NCI-H2196 (cell line): ENCODE results near the gene ESPN.

ENCODE experiments used
- DNase-seq: peaks from one replicate; lab custom pipeline; 2025; ENCODE audit not compliant: unreplicated experiment; lab: John Stamatoyannopoulos, UW

ESPN gene

DNA sequence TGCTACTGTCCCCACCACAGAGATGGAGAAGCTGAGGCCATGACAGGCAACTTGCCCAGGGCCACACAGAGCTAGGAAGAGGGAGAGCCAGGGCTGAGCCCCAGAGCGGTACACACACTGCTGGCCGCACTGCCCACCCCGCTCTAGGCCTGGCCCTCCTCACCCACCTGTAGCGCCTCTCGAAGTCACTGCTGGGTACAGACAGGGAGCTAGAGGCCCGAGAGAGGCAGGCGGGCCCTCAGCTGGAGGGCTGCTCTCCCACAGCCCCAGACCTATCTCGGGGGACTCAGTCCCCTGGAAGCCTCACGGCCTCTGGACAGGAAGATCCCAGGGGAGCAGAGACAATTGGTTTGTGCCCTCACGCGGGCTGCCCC, 84.2 kb downstream of the ESPN start:
- DNase-seq: no peak

DNA sequence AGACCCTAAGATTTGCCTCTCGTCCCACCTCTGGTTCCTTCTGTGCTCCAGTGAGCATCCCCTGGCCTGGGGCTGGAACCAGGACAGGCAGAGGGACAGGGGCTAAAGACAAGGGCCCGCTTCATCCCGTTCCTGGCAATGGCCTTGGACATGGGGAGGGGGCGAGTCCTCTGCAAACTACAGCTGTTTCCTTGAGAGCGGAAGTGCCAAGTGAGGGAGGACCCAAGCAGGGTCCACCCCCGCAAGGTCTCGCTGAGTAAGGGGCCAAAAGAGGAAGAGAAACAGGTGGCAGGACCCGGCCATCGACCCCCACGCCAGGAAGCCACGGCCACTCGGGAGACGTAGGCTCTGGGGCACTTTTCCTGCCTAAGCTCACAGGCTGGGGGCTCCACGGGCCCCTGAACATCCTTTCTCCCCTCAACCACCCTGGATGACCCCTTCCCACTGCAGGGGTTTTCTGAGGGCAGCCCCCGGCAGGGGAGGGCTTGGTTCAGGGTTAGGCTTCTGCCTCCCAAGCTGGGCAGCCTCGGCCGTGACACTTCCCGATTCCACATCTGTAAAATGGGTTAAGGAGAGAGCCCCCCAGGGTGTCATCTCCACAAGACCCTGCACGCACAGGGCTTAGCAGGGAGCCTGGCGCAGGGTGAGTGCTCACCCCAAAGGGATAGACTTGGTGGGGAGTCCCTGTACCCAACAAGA, 84.8 kb downstream of the ESPN start:
- no peak for DNase-seq

DNA sequence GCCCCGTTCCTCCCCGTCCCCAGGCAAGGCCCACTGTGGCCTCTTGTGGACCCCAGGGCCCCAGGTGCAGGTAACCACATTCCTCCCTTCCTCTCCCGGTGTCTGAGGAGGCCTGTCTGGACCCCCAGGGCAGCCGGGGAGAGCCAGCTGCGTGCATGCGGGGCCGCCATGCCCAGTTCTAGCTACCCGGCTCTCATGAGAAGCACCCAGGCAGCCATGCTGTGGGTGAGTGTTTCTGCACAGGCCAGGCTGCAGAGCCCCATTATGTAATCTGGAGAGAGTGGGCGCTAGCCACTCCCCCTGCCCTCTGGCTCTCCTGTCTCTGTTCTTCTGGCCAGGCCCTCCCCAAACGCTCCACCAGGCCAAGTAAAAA, 85.3 kb downstream of the ESPN start:
- no peak for DNase-seq

DNA sequence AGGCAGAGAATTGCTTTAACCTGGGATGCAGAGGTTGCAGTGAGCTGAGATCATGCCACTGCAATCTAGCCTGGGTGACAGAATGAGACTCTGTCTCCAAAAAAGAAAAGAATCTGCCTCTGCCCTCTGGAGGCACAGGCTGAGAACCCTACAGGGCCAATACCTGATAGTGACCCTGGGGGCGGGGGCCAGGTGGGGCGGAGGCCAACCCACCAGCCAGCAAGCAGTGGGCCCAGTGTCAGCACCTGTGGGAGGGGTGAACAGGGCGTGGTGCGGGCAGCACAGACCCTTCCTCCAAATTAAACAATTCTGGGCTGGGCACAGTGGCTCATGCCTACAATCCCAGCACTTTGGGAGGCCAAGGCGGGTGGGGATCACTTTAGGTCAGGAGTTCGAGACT, 85.9 kb downstream of the ESPN start:
- no peak for DNase-seq
